Common myeloid progenitor, CD34-positive (primary cell): ENCODE measurements around the gene CEP70.
"Not testable (repeated sequence)": the region's sequence is repeated elsewhere in the genome, so short reads cannot be mapped to it uniquely, and the experiment has no call there.

Source experiments
- CTCF ChIA-PET: fragments of 350-600 bp; sonication (Branson Sonifier 250); formaldehyde crosslinking; loops from one replicate; lab custom pipeline; 2021; ENCODE audit warnings: antibody characterized with exemption; lab: Charles Lee
- POLR2A ChIA-PET: fragments of 350-600 bp; sonication (Branson Sonifier 250); formaldehyde crosslinking; loops from one replicate; lab custom pipeline; 2021; ENCODE audit warnings: antibody characterized with exemption; lab: Charles Lee
- DNase-seq, 3 donors: peaks; one replicate each; pipeline versions ENCODE4 v3.0.0 to v3.0.0-alpha.2; 2013
- H3K27ac ChIP-seq, 2 experiments: 1 replicate in 1 of 2; 2 replicates in 1 of 2; pipeline ENCODE4 v1.7.0; 2013; ENCODE audit warnings: inconsistent platforms in 2 of 2, low read length in 2 of 2, mild to moderate bottlenecking in 2 of 2, low read depth in 1 of 2, moderate library complexity in 1 of 2; ENCODE audit not compliant: severe bottlenecking in 2 of 2, insufficient read depth in 1 of 2, poor library complexity in 1 of 2
- H3K27me3 ChIP-seq, 5 experiments: replicated peaks in 2 of 5; 1 replicate in 3 of 5; 2 replicates in 2 of 5; pipeline versions ENCODE4 v1.6.1 to v1.7.0; 2013; ENCODE audit warnings: low read length in 4 of 5, mild to moderate bottlenecking in 2 of 5, moderate library complexity in 2 of 5, inconsistent platforms in 1 of 5; ENCODE audit not compliant: insufficient read depth in 5 of 5, control insufficient read depth in 4 of 5
- H3K36me3 ChIP-seq, 4 experiments: 1 replicate in 2 of 4; 2 replicates in 2 of 4; pipeline versions ENCODE4 v1.6.1 to v1.7.0; 2013; ENCODE audit warnings: low read length in 3 of 4, control low read depth in 1 of 4, mild to moderate bottlenecking in 1 of 4; ENCODE audit not compliant: control insufficient read depth in 4 of 4, insufficient read depth in 4 of 4
- H3K4me1 ChIP-seq, 4 experiments: 1 replicate in 3 of 4; 2 replicates in 1 of 4; pipeline versions ENCODE4 v1.6.1 to v1.7.1; 2013; ENCODE audit warnings: low read length in 3 of 4, mild to moderate bottlenecking in 3 of 4, control low read depth in 1 of 4, inconsistent platforms in 1 of 4, moderate library complexity in 1 of 4; ENCODE audit not compliant: control insufficient read depth in 4 of 4, insufficient read depth in 4 of 4; ENCODE audit errors: control extremely low read depth in 1 of 4
- H3K4me3 ChIP-seq, 7 experiments: 1 replicate in 4 of 7; 2 replicates in 3 of 7; pipeline versions ENCODE4 v1.5.1 to v1.7.0; 2013; ENCODE audit warnings: mild to moderate bottlenecking in 7 of 7, low read length in 6 of 7, moderate library complexity in 6 of 7, inconsistent platforms in 2 of 7, low read depth in 2 of 7, control low read depth in 1 of 7; ENCODE audit not compliant: insufficient read depth in 4 of 7, control insufficient read depth in 1 of 7; ENCODE audit errors: extremely low read depth in 1 of 7
- H3K9me3 ChIP-seq, 5 experiments: 1 replicate in 4 of 5; 2 replicates in 1 of 5; pipeline versions ENCODE4 v1.6.1 to v1.7.1; 2013; ENCODE audit warnings: low read length in 4 of 5, mild to moderate bottlenecking in 2 of 5, inconsistent platforms in 1 of 5, low read depth in 1 of 5, moderate library complexity in 1 of 5; ENCODE audit not compliant: control insufficient read depth in 4 of 5, insufficient read depth in 2 of 5; ENCODE audit errors: control extremely low read depth in 1 of 5
- WGBS: methylation state at CpG from one replicate; pipeline ENCODE4 v1.1.5; 2013; ENCODE audit not compliant: insufficient coverage; 5-methylcytosine and 5-hydroxymethylcytosine counted together

The CEP70 gene

GRCh38 chr3:138559134-138559533 lies 34.9 kb downstream of the CEP70 start:
- no peaks in the 10 kb centered on the region for H3K4me1 ChIP-seq
- no peak overlapping the region for H3K27ac ChIP-seq
- 81% methylated on average over 3 of the region's 4 CpGs for WGBS
- H3K36me3 ChIP-seq = peaks cover 0 to 44% (median 15%) of the 10 kb centered on the region in 4 experiments
- H3K9me3 ChIP-seq = peaks cover 8 to 54% (median 12%) of the 10 kb centered on the region in 5 experiments
- POLR2A ChIA-PET = no interaction called here
- CTCF ChIA-PET = interaction anchor here (0.8 to 1.9 kb wide), 3 partner anchors 9 to 21 kb away, joined by 3 to 4 read pairs (median 3); no protein-coding TSS in a partner anchor
- H3K4me3 ChIP-seq = no peak overlapping the region
- no peaks in the 10 kb centered on the region for H3K27me3 ChIP-seq
- DNase-seq = no peak

GRCh38 chr3:138554775-138555174 lies 39.3 kb downstream of the CEP70 start:
- H3K4me3 ChIP-seq, H3K27ac ChIP-seq, H3K27me3 ChIP-seq, H3K4me1 ChIP-seq, DNase-seq, POLR2A ChIA-PET: not testable (repeated sequence)
- peaks cover under 1 to 48% (median 8%) of the 10 kb centered on the region in 5 experiments for H3K9me3 ChIP-seq
- CTCF ChIA-PET = interaction anchor here (1.3 kb wide), 1 partner anchor 26 kb away, joined by 3 read pairs; no protein-coding TSS in a partner anchor
- whole genome bisulfite sequencing = 100% methylated on average over 2 of the region's 5 CpGs
- peaks cover 0 to 49% (median 13%) of the 10 kb centered on the region in 4 experiments for H3K36me3 ChIP-seq

- DNase-seq, CTCF ChIA-PET, POLR2A ChIA-PET, H3K4me3 ChIP-seq, H3K4me1 ChIP-seq, H3K27me3 ChIP-seq, H3K27ac ChIP-seq: not testable (repeated sequence)
- H3K9me3 ChIP-seq = peaks cover 8 to 64% (median 25%) of the 10 kb centered on the region in 5 experiments
- peaks cover 8 to 74% (median 33%) of the 10 kb centered on the region in 4 experiments for H3K36me3 ChIP-seq
- WGBS = 92% methylated on average over 2 of the region's 2 CpGs
These were observed 43.1 kb downstream of the CEP70 start for GRCh38 chr3:138550958-138551357.

GRCh38 chr3:138549179-138549977 lies 44.7 kb downstream of the CEP70 start:
- H3K9me3 ChIP-seq = peaks cover 10 to 66% (median 28%) of the 10 kb centered on the region in 5 experiments
- H3K4me1 ChIP-seq = no peaks in the 10 kb centered on the region
- 98% methylated on average over 11 of the region's 14 CpGs for WGBS
- no peaks in the 10 kb centered on the region for H3K27me3 ChIP-seq
- CTCF ChIA-PET = interaction anchor here (0.7 to 1.4 kb wide), 2 partner anchors 9 to 21 kb away, joined by 3 read pairs; no protein-coding TSS in a partner anchor
- H3K27ac ChIP-seq = no peak overlapping the region
- no peak overlapping the region for H3K4me3 ChIP-seq
- DNase-seq = no peak
- H3K36me3 ChIP-seq = peaks cover 8 to 68% (median 29%) of the 10 kb centered on the region in 4 experiments
- POLR2A ChIA-PET = no interaction called here

- POLR2A ChIA-PET = no interaction called here
- H3K36me3 ChIP-seq = peaks cover 8 to 81% (median 36%) of the 10 kb centered on the region in 4 experiments
- H3K27me3 ChIP-seq = no peaks in the 10 kb centered on the region
- WGBS = 94% methylated on average over 2 of the region's 2 CpGs
- no peak overlapping the region for H3K4me3 ChIP-seq
- DNase-seq = no peak
- no peaks in the 10 kb centered on the region for H3K4me1 ChIP-seq
- peaks cover 15 to 83% (median 41%) of the 10 kb centered on the region in 5 experiments for H3K9me3 ChIP-seq
- H3K27ac ChIP-seq = no peak overlapping the region
- CTCF ChIA-PET = no interaction called here
These were observed 46.6 kb downstream of the CEP70 start for GRCh38 chr3:138547342-138547975.

GRCh38 chr3:138544546-138544945 lies 49.5 kb downstream of the CEP70 start:
- H3K4me1 ChIP-seq = no peaks in the 10 kb centered on the region
- WGBS = no CpG with 5 or more reads among the region's 1 CpG
- ChIA-PET CTCF (no interaction called here), POLR2A (no interaction called here)
- peaks cover 13 to 91% (median 40%) of the 10 kb centered on the region in 5 experiments for H3K9me3 ChIP-seq
- H3K36me3 ChIP-seq = peaks cover 8 to 85% (median 37%) of the 10 kb centered on the region in 4 experiments
- no peaks in the 10 kb centered on the region for H3K27me3 ChIP-seq
- DNase-seq = no peak
- no peak overlapping the region for H3K27ac ChIP-seq
- no peak overlapping the region for H3K4me3 ChIP-seq
